ENCODE measurements around the gene RBM45.

DNA sequence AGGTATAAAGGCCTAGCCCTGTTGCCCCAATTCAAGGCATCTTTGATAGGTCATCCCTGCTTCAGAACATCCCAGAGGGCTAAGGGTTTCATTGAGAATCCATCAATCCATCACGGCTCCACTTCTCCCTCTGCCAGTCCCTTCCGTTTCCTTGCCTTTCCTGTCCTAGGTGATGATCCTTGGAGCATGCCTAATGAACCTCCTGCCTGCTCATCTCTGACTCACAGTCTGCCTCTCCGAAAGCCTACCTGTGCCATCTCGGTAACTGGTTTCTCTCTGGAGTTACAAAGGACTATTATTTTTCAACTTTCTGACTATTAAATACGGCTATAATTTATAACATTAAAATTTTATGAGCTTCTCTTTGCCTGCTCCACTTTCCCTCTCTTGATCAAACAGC, 45.3 kb downstream of the RBM45 start:
- TF ChIP-seq, protein P1, sequence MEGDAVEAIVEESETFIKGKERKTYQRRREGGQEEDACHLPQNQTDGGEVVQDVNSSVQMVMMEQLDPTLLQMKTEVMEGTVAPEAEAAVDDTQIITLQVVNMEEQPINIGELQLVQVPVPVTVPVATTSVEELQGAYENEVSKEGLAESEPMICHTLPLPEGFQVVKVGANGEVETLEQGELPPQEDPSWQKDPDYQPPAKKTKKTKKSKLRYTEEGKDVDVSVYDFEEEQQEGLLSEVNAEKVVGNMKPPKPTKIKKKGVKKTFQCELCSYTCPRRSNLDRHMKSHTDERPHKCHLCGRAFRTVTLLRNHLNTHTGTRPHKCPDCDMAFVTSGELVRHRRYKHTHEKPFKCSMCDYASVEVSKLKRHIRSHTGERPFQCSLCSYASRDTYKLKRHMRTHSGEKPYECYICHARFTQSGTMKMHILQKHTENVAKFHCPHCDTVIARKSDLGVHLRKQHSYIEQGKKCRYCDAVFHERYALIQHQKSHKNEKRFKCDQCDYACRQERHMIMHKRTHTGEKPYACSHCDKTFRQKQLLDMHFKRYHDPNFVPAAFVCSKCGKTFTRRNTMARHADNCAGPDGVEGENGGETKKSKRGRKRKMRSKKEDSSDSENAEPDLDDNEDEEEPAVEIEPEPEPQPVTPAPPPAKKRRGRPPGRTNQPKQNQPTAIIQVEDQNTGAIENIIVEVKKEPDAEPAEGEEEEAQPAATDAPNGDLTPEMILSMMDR (IDR thresholded peaks at IDR 0.05) = no peak
- no peak for TF ChIP-seq POLR2A (IDR thresholded peaks at IDR 0.05)
